ENCODE data around the gene VAPB.

VAPB gene

GRCh38 chr20:58486207-58486606 is 97.2 kb downstream of the VAPB start:
- in situ Hi-C loops (cut with HindIII; ENCODE audit: low pct_ligation_motif_present, low pct_unique_long_range_greater_than_20kb, low sequenced_read_pairs), result no loop called here
- no peak for DNase-seq

DNA sequence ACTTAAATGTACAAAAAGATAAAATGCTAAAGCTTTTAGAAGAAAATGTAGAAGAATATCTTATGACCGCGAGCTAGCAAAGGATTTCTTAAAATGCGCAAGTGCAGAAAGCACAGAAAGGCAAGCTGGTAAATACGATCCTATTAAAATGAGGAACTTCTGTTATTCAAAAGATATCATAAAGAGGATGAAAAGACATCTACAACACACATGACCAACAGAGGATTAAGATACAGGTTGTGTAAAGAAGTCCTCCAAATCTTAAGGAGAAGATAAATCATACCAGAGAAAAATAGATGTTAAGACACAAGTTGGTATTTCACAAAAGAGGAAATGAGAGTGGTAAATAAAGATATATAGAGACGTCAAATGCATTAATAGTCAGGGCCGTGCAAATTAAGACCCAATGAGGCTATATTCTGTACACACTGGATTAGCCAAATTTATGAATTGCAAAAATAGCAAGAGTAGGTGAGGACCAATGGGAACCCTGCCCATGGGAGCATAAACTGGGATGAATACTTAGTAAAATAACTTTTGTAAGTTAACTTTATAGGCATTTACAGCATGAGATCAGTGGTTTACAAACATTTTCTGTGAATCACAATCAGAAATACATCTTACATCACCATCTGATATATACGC is 103.2 kb downstream of the VAPB start:
- DNase-seq, result no peak
- in situ Hi-C loops (cut with HindIII; ENCODE audit: low pct_ligation_motif_present, low pct_unique_long_range_greater_than_20kb, low sequenced_read_pairs), result no loop called here

DNA sequence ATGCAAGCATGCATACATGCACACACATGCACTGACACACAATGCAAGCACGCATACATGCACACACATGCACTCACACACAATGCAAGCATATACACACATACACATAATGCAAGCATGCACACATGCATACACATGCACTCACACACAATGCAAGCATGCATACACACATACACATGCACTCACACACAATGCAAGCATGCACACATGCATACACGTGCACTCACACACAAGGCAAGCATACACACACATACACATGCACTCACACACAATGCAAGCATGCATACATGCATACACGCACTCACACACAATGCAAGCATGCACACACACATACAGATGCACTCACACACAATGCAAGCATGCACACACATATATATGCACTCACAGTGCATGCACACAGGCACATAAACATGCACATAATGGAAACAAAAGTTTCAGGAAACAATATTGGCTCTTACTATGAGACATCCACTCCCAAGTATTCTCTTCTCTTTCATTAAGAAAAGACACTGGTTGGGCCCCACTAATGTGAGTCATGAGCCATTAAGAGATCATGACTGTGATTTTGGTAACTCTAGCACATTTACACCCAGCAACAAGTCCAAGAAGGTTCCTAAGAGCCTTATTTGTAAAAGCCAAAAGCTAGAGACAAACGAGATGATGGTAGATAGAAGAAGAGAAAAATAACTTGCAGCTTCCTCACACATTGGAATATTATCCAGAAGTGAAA is 103.9 kb downstream of the VAPB start:
- no peak for DNase-seq
- in situ Hi-C loops (cut with HindIII; ENCODE audit: low pct_ligation_motif_present, low pct_unique_long_range_greater_than_20kb, low sequenced_read_pairs), result no loop called here

DNA sequence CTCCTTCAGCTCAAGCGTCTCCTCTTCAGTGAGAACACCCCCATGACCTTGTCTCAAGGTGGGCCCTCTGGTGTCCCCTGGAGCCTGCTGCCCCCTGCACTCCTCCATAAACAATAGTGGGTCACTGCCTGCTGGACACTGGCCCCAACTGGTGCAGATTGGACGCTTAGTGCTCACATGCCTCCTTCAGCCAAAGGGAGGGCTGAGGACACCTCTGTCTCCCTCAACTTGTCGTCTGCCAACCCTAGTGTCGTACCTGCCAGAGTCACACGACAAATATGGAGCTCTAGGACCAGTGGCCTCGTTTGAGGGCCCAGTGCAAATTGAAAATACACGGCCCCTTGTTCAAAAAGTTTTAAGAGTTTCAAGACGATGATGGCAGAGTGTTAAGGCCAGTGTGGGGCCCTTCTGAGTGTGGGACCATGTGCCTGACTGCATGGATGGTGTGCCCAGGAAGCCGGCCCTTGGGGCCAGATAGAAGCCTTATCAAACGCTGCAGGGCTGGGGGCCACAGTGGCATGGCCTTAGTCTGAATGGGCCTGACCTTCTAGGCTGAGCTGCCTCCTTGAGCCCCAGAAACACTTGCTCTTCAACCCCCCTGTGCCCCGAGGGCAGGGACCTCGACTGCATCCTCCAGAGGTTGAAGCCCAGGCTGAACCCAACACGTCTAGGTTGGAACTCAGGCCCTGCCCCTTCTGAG is 106.0 kb downstream of the VAPB start:
- in situ Hi-C loops (cut with HindIII; ENCODE audit: low pct_ligation_motif_present, low pct_unique_long_range_greater_than_20kb, low sequenced_read_pairs), result no loop called here
- no peak for DNase-seq

- in situ Hi-C loops (cut with HindIII; ENCODE audit: low pct_ligation_motif_present, low pct_unique_long_range_greater_than_20kb, low sequenced_read_pairs), result no loop called here
- DNase-seq, result no peak
Observed at GRCh38 chr20:58495623-58496428, 106.8 kb downstream of the VAPB start.

- DNase-seq, result no peak
- in situ Hi-C loops (cut with HindIII; ENCODE audit: low pct_ligation_motif_present, low pct_unique_long_range_greater_than_20kb, low sequenced_read_pairs), result no loop called here
Observed at GRCh38 chr20:58496429-58496769, 107.4 kb downstream of the VAPB start.

DNA sequence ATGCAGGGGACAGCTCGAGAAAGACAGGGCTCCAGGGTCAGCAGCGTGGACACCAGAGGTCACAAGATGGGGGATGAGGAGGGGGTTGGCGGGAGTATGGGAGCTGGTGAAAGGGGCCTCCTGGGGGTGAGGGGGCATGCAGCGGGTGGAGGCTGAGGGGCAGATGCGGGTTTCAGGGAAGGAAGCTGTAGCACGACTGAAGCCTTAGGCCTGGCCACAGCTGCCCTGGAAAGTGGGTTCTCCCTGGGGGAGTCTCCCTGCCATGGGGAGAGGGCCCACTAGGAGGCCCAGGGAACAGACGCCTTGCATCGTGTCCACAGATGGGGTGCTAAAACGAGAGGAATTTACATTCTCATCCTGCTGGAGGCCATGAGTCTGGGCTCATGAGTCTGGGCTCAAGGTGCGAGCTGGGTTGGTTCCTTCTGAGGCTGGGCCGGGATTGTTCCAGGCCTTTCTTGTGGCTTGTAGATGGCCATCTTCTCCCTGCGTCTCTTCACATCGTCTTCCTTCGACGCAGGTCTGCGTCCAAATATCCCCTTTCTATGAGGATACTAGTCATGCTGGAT is 108.1 kb downstream of the VAPB start:
- DNase-seq, result no peak
- in situ Hi-C loops (cut with HindIII; ENCODE audit: low pct_ligation_motif_present, low pct_unique_long_range_greater_than_20kb, low sequenced_read_pairs), result no loop called here

DNA sequence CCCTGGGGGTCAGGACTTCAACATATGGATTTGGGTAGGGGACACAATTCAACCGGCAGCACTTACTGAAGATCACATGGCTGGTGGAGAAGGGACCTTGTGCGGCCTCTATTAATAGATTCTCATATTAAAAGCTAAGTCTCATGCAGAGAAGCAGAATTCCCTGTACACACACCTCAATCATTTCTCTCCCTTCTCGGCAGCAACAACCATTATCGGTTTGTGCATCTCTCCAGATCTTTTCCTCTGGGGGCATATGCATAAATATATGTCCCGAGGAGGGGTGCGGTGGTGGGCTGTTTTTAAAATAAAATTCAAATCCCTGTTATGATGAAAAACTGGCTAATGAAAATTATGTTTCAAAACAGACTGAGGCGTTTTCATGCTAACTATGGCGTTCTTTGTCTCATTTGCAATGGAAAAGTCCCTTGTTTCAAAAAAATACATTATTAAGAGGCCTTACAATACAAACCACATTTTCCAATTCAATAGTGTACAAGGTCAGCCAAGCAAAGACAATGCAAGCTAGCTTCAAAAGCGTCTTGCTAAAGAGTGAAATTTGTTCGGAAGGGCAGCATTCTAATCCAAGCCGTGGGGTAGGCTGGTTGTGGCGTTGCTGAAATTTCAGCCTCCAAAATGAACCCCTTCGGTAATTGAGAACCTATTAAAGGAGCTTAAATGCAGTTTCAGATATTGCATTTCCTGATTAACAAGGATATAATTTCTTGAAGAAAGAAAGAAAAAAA is 108.9 kb downstream of the VAPB start:
- no peak for DNase-seq

DNA sequence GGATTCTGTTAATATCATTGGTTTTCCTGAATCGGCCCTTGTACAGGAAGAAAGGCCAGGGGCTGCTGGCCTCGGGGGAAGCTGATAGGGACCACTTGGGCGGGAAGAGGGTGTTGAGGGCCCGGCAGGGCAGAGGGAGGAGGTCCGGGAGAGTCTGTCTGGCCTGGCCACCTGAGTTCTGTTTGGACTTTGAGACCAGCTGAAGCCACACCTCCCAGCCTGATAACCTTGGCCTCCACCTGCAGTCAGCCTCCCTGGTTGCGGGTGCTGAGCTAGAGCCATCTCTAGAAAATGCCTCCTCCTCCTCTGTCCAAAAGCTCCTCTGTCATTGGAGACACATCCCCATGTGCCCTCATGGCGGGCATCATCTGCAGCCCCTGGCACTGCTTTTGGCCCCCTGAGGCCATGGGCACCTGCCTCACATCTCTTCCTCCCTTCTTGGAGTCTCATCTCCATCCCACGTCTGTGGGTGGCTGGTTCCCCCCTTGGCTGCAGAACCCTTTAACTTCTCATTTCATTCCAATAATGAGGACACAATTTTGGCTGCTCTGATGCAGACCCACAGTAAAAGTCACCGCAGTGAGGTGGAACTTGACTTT is 109.5 kb downstream of the VAPB start:
- in situ Hi-C loops (cut with HindIII; ENCODE audit: low pct_ligation_motif_present, low pct_unique_long_range_greater_than_20kb, low sequenced_read_pairs), result no loop called here
- no peak for DNase-seq

More for the DNA sequence above, 108.9 kb downstream of the VAPB start:
- in situ Hi-C loops (cut with HindIII; ENCODE audit: low pct_ligation_motif_present, low pct_unique_long_range_greater_than_20kb, low sequenced_read_pairs), result no loop called here

GRCh38 chr20:58500256-58500655 is 111.2 kb downstream of the VAPB start:
- in situ Hi-C loops (cut with HindIII; ENCODE audit: low pct_ligation_motif_present, low pct_unique_long_range_greater_than_20kb, low sequenced_read_pairs), result no loop called here
- DNase-seq, result no peak
